Suprapubic skin (tissue), 4 donors: ENCODE results near the gene CCNI.

Experiments used
- POLR2A ChIP-seq, 2 donors: fragments of 450-650 bp; IDR thresholded peaks; one replicate each; pipeline ENCODE4 v1.6.1; 2017; ENCODE audit warnings: antibody characterized with exemption in 2 of 2, mild to moderate bottlenecking in 2 of 2, moderate library complexity in 2 of 2
- POLR2AphosphoS5 ChIP-seq, 3 donors: sonication (generic); formaldehyde crosslinking; IDR thresholded peaks; one replicate each; pipeline ENCODE4 v1.6.1; 2017; ENCODE audit warnings: antibody characterized with exemption in 3 of 3
- TF ChIP-seq, protein P1 (sequence below), 2 donors: fragments of 200-600 bp in 1 of 2; fragments of 450-650 bp in 1 of 2; sonication (generic) in 1 of 2; IDR thresholded peaks; one replicate each; pipeline ENCODE4 v1.5.1; 2016 to 2019; ENCODE audit warnings: antibody characterized with exemption in 2 of 2, mild to moderate bottlenecking in 1 of 2, moderate library complexity in 1 of 2

DNA sequence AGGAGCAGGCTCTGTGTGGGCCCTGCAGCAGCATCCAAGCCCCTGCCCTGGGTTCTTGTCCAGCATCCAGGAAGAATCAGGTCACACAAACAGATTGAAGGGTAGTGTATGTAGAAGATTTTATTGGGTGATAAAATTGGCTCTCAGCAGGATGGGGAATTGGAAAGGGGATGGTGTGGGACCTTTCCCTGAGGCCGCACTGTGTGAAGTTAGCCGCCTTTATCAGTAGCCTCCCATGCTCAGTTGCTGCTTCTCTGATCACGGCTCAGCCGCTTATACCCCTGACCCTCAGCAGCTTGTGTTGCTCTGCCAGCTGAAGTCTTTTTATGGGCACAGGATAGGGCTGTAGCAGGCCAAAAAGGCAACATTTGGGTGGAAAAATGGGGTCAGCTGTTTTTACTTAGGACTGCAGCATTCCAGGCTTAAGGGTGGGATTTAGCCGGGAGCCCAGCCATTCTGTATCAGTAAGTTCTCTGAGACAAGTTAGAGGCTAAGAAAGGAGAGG, 46.0 kb upstream of the CCNI start:
- no peak for TF ChIP-seq POLR2A (IDR thresholded peaks at IDR 0.05)
- TF ChIP-seq, protein P1, sequence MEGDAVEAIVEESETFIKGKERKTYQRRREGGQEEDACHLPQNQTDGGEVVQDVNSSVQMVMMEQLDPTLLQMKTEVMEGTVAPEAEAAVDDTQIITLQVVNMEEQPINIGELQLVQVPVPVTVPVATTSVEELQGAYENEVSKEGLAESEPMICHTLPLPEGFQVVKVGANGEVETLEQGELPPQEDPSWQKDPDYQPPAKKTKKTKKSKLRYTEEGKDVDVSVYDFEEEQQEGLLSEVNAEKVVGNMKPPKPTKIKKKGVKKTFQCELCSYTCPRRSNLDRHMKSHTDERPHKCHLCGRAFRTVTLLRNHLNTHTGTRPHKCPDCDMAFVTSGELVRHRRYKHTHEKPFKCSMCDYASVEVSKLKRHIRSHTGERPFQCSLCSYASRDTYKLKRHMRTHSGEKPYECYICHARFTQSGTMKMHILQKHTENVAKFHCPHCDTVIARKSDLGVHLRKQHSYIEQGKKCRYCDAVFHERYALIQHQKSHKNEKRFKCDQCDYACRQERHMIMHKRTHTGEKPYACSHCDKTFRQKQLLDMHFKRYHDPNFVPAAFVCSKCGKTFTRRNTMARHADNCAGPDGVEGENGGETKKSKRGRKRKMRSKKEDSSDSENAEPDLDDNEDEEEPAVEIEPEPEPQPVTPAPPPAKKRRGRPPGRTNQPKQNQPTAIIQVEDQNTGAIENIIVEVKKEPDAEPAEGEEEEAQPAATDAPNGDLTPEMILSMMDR (IDR thresholded peaks at IDR 0.05), result no peak
- no peak for TF ChIP-seq POLR2AphosphoS5 (IDR thresholded peaks at IDR 0.05)
